Activated T-helper 17 cell treated with anti-CD3 and anti-CD28 coated beads, Interleukin-2, amount 50 U/mL, for 72 hours (primary cell): Measurements from ENCODE around the gene NRP1. TPM values are rescaled to one million over a fixed set of nuclear protein-coding genes. Genes with fewer than 3 reads are reported as not detected.
"Not testable (repeated sequence)": the region's sequence is repeated elsewhere in the genome, so short reads cannot be mapped to it uniquely, and the experiment has no call there.

Experiments used
- ATAC-seq: fragments of 150-1000 bp; cut with Tn5 transposase; replicated peaks from 2 replicates; pipeline ENCODE4 v1.10.0; 2021; ENCODE audit warnings: mild to moderate bottlenecking, moderate library complexity
- H3K27ac Mint-ChIP-seq: one replicate; pipeline ENCODE4 v1.8.0; 2022; ENCODE audit warnings: mixed read lengths
- H3K27me3 Mint-ChIP-seq: one replicate; pipeline ENCODE4 v1.8.0; 2022; ENCODE audit warnings: mixed read lengths
- H3K36me3 Mint-ChIP-seq: one replicate; pipeline ENCODE4 v1.8.0; 2022; ENCODE audit warnings: low read depth, mild to moderate bottlenecking, mixed read lengths
- H3K4me1 Mint-ChIP-seq: one replicate; pipeline ENCODE4 v1.8.0; 2022; ENCODE audit warnings: mixed read lengths
- H3K4me3 Mint-ChIP-seq: one replicate; pipeline ENCODE4 v1.8.0; 2022; ENCODE audit warnings: mild to moderate bottlenecking, mixed read lengths
- H3K9me3 Mint-ChIP-seq: one replicate; pipeline ENCODE4 v1.8.0; 2022; ENCODE audit warnings: mixed read lengths
- total RNA-seq, 2 donors: library from RNA; stranded (reverse); gene quantifications; one replicate each; pipeline ENCODE4 v1.2.3, GENCODE V29; 2022

NRP1 gene
- total RNA-seq, 2 donors from 2014 or later, result 0.90 to 1.2 TPM

DNA sequence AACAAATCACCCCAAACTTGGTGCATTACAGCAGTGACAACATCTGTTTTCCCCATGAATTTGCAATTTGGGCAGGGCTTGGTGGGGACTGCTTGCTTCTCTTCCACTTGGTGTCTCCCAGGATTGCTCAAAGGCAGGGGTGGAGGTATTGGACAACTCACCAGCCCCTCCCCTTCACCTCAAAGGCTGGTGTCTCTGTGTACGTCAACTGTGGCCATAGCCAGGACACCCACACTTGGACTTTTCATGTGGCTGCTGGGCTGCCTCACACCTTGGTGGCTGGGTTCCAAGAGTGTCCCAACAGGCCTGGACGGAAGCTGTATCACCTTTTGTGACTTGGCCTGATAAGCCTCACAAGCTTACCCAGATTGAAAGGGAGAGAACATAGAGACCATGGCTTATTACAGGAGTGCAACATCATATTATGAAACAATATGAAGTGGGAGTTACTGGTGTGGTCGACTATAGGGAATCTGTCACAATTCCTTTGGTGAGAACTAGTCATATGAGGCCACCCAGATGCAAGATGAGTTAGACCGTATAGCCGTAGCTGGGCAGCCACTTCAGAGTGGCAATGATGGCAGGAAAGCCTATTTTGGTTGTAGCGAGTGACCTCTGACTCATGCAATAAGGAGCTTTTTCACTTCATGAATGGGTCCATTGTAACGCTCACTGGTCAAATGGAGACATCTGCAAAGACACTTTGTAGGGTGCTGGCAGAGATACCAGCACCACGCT, 188.8 kb downstream of the NRP1 start:
- ATAC-seq, result peak; percentile 15
- H3K27ac Mint-ChIP-seq, result peak overlapping the region; percentile 54
- no peak overlapping the region for H3K4me3 Mint-ChIP-seq
- no peaks in the 10 kb centered on the region for H3K36me3 Mint-ChIP-seq
- H3K27me3 Mint-ChIP-seq, result no peaks in the 10 kb centered on the region
- H3K9me3 Mint-ChIP-seq, result peaks cover 8% of the 10 kb centered on the region
- H3K4me1 Mint-ChIP-seq, result peaks cover 42% of the 10 kb centered on the region

DNA sequence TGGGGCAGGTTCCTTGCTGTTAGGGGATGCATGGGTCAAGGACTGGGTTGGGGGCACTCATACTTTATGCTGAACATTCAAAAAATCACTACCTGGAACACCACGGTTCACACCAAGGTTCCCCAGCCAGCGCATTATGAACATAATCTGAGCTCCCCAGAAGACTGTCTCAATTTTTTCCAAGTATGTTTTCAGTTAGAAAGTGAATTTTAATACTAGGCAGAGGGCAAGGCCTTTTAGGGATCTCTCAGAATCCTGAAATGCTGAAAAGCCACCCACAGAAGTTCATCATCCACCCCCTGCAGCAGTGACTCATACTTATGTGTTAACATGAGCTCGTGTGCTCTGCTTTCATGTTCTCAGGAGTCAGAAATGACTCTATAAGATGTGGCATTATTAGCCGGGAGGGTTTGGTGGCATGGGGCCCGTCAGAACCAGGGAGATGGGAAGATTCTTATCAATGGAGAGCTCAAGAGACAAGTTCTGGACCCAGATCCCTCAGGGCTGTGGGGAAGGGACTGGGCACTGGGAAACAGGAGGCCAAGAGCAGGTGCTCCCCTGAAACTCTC, 191.2 kb downstream of the NRP1 start:
- peak overlapping the region; percentile 53 for H3K4me3 Mint-ChIP-seq
- peaks cover 48% of the 10 kb centered on the region for H3K4me1 Mint-ChIP-seq
- H3K27me3 Mint-ChIP-seq, result no peaks in the 10 kb centered on the region
- peaks cover 4% of the 10 kb centered on the region for H3K9me3 Mint-ChIP-seq
- H3K36me3 Mint-ChIP-seq, result peaks cover 7% of the 10 kb centered on the region
- peak overlapping the region; percentile 86 for H3K27ac Mint-ChIP-seq
- ATAC-seq, result peak; percentile 79

DNA sequence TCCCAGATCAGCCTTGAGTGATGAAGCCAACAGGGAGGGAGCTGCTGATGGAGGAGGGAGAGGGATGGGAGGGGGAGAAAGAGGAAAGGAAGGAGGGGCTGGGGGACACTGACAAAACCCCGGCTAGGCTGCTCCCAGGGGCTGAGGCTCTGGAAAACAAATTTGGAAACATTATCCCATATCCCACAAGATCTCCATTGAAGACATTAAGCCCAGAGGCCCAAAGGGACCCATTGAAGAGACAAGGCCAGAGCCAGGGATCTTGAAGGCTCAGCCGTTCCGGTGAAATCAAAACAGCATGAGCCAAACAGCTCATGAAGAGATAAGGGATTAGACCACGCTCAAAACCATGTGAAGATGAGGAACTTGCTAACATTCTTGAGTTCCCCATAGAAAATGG, 192.2 kb downstream of the NRP1 start:
- Mint-ChIP-seq H3K27ac (peak overlapping the region; percentile 86), H3K9me3 (no peaks in the 10 kb centered on the region), H3K4me3 (peak overlapping the region; percentile 53), H3K4me1 (peaks cover 51% of the 10 kb centered on the region), H3K27me3 (no peaks in the 10 kb centered on the region), H3K36me3 (peaks cover 7% of the 10 kb centered on the region)
- ATAC-seq, result no peak

DNA sequence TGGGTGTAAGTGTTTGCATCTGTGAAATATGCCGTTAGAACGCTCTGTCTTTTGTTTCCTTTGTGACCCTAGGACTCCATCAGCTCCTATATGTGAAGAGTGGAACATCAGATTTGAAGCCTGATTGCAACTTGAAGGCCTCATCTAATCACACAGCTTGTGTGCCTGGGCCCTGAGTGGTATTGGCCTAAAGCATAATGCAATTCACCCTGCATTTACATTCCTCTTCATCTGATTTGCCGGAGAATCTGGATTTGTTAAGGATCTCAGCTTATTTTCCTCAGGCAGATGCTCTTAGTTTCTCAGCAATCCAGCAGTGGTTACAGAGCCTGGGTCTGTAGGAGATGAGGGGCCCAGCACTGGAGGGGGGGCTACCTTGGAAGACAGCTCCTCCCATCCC, 193.2 kb downstream of the NRP1 start:
- Mint-ChIP-seq H3K4me1 (peaks cover 58% of the 10 kb centered on the region), H3K9me3 (no peaks in the 10 kb centered on the region), H3K4me3 (peak overlapping the region; percentile 77), H3K36me3 (peaks cover 13% of the 10 kb centered on the region), H3K27me3 (no peaks in the 10 kb centered on the region), H3K27ac (peak overlapping the region; percentile 98)
- ATAC-seq, result no peak

DNA sequence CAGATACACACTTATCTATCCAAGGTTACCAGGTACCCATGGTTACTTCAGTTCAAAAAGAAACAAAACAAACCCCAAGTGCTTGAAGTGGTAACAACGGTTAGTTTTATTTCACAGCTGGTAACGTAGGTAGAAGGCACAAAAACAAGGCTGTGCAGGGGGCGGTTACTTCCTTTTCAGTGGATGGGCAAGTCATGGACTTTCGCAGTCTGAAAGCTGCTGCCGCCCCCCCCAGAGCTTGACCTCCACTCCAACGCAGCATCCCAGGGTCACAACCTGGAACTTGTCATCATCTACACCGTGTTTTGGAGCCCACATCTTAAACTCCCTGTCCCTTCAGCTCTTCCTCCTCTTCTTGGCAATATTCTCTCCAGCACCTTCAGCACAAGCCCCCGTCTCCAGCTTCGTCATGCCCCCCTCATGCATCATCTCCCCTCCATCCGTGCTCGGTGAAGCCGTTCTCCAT, 195.3 kb downstream of the NRP1 start:
- Mint-ChIP-seq H3K9me3 (no peaks in the 10 kb centered on the region), H3K27ac (peak overlapping the region; percentile 98), H3K4me1 (peaks cover 58% of the 10 kb centered on the region), H3K4me3 (peak overlapping the region; percentile 77), H3K27me3 (no peaks in the 10 kb centered on the region), H3K36me3 (peaks cover 16% of the 10 kb centered on the region)
- peak; percentile 49 for ATAC-seq

DNA sequence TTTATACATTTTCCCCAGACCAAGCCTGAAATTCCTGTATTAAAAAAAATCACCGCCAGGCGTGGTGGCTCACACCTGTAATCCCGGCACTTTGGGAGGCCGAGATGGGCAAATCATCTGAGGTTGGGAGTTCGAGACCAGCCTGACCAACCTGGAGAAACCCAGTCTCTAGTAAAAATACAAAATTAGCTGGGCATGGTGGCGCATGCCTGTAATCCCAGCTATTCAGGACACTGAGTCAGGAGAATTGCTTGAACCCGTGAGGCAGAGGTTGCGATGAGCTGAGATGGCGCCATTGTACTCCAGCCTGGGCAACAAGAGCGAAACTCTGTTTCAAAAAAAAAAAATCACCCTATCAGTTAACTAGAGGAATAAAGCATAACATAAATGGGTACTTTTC, 195.8 kb downstream of the NRP1 start:
- H3K27ac Mint-ChIP-seq, result peak overlapping the region; percentile 98
- H3K4me1 Mint-ChIP-seq, result peaks cover 62% of the 10 kb centered on the region
- H3K4me3 Mint-ChIP-seq, result peak overlapping the region; percentile 77
- not testable (repeated sequence) for ATAC-seq, H3K9me3 Mint-ChIP-seq, H3K27me3 Mint-ChIP-seq
- peaks cover 21% of the 10 kb centered on the region for H3K36me3 Mint-ChIP-seq

DNA sequence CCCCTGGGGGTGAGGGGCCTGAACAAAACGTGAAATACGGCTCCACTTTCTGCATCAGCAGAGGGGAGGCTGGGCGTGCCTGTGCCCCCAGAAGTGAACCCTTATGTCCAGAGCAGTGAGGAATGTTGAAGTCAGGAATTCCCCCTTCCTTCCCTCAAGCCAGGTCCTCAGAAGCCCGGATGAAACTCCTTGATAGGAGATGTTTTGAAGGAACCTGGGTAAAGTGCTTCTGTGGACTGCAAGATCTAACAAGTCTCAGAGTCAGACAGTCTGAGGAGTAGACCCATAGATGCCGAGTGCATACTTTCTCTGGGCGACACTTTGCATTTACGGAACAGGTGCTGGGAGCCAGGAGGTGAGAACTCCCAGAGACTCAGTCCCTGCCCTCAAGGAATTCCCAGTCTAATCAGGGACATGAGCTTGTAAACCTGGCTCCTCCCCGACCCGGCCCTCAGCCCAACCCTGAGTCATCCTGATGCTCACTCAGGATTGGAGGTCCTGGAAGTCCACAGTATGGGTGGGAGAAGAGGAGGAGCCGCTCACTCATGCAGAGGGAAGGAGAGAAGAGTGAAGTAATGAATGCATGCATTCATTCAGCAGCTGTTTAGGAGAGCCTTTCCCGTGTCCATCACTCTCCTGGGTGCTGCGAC, 197.0 kb downstream of the NRP1 start:
- Mint-ChIP-seq H3K9me3 (no peaks in the 10 kb centered on the region), H3K36me3 (peaks cover 21% of the 10 kb centered on the region), H3K4me3 (peak overlapping the region; percentile 77), H3K4me1 (peaks cover 66% of the 10 kb centered on the region), H3K27ac (peak overlapping the region; percentile 98), H3K27me3 (no peaks in the 10 kb centered on the region)
- no peak for ATAC-seq

DNA sequence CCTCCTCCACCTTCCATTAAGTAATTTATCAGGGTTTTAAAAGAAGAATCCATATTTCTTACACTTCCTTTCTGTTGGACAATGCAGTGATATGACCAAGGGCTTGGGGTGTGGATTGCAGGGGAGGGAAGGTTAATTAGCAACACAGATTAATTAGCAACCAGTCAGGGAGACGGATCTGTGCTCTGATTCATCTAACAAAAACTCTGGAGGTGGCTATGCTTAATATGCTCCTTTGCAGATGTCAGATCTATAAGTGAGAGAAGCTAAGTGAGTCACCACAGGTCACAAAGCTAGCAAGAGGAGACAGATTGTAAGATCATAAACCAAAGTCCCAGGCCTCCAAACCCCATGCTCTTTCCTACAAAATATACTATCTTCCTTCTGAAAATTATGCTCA, 197.7 kb downstream of the NRP1 start:
- H3K27ac Mint-ChIP-seq, result peak overlapping the region; percentile 98
- ATAC-seq, result peak; percentile 66
- H3K4me1 Mint-ChIP-seq, result peaks cover 72% of the 10 kb centered on the region
- no peaks in the 10 kb centered on the region for H3K9me3 Mint-ChIP-seq
- H3K36me3 Mint-ChIP-seq, result peaks cover 21% of the 10 kb centered on the region
- H3K27me3 Mint-ChIP-seq, result no peaks in the 10 kb centered on the region
- peak overlapping the region; percentile 77 for H3K4me3 Mint-ChIP-seq

DNA sequence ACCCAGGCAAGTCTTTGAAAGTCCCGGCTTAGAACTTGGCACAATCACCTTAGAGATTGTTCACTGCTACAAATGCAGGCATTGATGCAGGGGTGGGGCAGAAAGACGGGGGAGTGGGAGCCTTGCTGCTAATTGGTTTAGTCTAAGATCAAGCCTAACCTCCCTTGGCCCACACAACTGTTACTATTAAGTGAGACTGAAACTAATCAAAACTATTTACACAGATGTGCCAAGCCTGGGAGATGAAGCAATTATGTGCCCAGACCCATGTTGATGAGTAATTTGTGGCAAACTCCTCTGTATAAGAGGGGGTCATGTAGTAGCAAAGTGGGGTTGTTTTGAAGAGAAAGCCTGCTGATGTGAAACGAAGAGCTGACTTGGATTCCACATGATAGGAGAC, 198.2 kb downstream of the NRP1 start:
- peaks cover 71% of the 10 kb centered on the region for H3K4me1 Mint-ChIP-seq
- H3K27me3 Mint-ChIP-seq, result no peaks in the 10 kb centered on the region
- H3K9me3 Mint-ChIP-seq, result no peaks in the 10 kb centered on the region
- H3K4me3 Mint-ChIP-seq, result peak overlapping the region; percentile 77
- peak; percentile 4 for ATAC-seq
- peak overlapping the region; percentile 98 for H3K27ac Mint-ChIP-seq
- peaks cover 21% of the 10 kb centered on the region for H3K36me3 Mint-ChIP-seq

DNA sequence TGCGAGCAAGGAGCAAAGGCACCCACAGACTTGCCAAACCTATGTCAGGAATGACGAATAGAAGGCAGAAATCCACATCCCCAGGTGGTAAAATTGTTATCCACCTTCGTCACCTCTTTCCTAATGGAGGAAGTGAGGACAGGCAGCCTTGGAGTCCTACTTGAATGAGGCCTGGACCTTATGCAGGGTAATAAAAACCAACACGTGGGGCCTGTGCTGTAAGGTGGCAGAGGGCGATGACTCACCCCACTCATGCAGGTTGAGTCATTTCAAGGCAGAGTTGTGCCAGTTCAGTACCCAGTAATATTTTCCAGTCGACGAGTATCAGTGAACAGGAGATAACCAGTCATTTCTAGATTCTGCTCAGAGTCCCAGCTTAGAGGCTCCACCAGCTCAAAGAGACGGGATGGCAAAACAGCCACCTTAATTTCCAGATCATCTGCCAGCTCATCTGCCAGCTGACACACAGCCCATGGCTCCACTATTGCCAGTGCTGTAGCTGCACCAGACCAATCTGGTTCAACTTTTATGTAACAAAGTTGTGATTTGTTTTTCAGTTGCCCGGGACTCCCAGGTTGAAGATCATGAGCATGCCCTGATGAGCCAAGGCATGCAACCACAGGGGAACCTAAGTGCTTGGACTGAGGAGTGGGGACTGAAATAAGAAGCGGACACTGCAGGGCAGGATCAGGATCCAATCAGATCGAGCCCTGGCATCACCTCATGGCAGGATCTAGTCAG, 200.3 kb downstream of the NRP1 start:
- Mint-ChIP-seq H3K27ac (peak overlapping the region; percentile 98), H3K27me3 (no peaks in the 10 kb centered on the region), H3K36me3 (peaks cover 15% of the 10 kb centered on the region), H3K4me1 (peaks cover 60% of the 10 kb centered on the region), H3K9me3 (no peaks in the 10 kb centered on the region), H3K4me3 (peak overlapping the region; percentile 77)
- ATAC-seq, result peak; percentile 76

DNA sequence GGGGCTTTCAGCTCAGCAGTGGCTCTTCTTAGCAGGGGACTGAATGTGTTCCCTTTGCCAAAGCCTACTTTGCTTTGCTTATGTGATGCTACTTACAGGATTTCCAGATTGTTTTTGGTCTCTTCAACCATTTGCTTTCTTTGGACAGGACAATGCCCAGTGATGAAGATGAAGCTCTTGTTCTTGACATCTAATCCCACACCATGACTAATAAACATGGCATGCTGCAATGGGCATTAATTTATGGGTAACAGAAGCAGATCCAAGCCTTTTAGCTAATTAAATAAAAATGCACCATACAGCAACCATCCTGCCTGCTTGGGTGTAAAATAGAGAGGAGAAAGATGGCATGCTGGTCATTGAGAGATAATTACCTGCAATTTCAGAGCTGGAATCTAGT, 200.9 kb downstream of the NRP1 start:
- ATAC-seq, result no peak
- Mint-ChIP-seq H3K4me1 (peaks cover 65% of the 10 kb centered on the region), H3K27ac (peak overlapping the region; percentile 98), H3K36me3 (peaks cover 13% of the 10 kb centered on the region), H3K9me3 (no peaks in the 10 kb centered on the region), H3K27me3 (no peaks in the 10 kb centered on the region), H3K4me3 (peak overlapping the region; percentile 77)

DNA sequence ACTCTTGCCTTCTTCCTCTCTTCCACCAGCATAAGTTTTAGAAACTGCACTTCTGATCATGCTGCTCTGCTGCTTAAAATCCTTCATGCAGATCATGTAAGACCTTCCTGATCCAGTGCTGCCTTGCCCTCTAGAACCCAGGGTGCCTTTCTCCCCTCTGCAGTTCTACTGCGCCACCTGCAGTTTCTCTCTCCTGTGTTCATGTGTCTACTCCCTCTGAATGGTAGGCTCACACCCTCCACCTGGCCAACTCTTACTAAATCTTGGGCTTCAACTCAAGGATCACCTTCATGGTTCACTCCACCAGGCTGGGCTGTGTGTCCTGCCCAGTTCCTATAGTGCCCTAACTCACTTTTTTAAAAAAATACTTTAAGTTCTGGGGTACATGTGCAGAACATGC, 201.8 kb downstream of the NRP1 start:
- Mint-ChIP-seq H3K4me1 (peaks cover 62% of the 10 kb centered on the region), H3K36me3 (peaks cover 13% of the 10 kb centered on the region), H3K4me3 (peak overlapping the region; percentile 77), H3K27ac (peak overlapping the region; percentile 98), H3K9me3 (no peaks in the 10 kb centered on the region), H3K27me3 (no peaks in the 10 kb centered on the region)
- no peak for ATAC-seq

DNA sequence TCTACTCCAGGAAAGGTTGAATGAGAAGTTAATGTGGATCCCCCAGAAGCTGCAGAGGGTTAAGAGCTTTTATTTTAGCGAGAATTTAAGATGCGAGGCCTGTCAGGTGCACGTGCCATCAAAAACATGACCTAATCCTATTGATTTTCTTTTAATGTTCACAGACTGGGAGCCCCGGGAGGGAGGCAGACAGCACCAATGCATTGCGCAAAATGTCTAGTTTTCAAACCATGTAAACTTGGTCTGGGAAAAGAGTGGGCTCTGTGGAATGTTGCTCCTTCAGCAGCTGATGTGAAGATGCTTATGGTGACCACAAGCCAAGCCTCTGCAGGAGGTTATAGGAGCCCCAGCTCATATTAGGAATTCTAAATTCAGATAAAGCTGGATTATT, 204.5 kb downstream of the NRP1 start:
- no peaks in the 10 kb centered on the region for H3K27me3 Mint-ChIP-seq
- H3K9me3 Mint-ChIP-seq, result no peaks in the 10 kb centered on the region
- no peak for ATAC-seq
- H3K27ac Mint-ChIP-seq, result peak overlapping the region; percentile 76
- H3K4me1 Mint-ChIP-seq, result peaks cover 66% of the 10 kb centered on the region
- H3K4me3 Mint-ChIP-seq, result peak overlapping the region; percentile 56
- peaks cover 8% of the 10 kb centered on the region for H3K36me3 Mint-ChIP-seq
